NCI-H446 (cell line): ENCODE results near the gene ZNF318.
"Not testable (repeated sequence)": the region's sequence is repeated elsewhere in the genome, so short reads cannot be mapped to it uniquely, and the experiment has no call there.

Experiments used
- DNase-seq, 2 experiments: peaks; one replicate each; lab custom pipeline; 2025; lab: John Stamatoyannopoulos, UW

Gene ZNF318

GRCh38 chr6:43389730-43390295 lies 20.4 kb upstream of the ZNF318 start:
- DNase-seq = no peak

GRCh38 chr6:43386492-43386891 lies 17.0 kb upstream of the ZNF318 start:
- peak in 1 of 2 experiments; percentile 61 for DNase-seq

GRCh38 chr6:43383021-43383667 lies 13.7 kb upstream of the ZNF318 start:
- DNase-seq = no peak

GRCh38 chr6:43380858-43381257 lies 11.4 kb upstream of the ZNF318 start:
- not testable (repeated sequence) for DNase-seq

GRCh38 chr6:43378631-43379030 lies 9.2 kb upstream of the ZNF318 start:
- no peak for DNase-seq

- no peak for DNase-seq
Measured at GRCh38 chr6:43377710-43378229, 8.3 kb upstream of the ZNF318 start.

- no peak for DNase-seq
Measured at GRCh38 chr6:43376551-43376981, 7.1 kb upstream of the ZNF318 start.

- no peak for DNase-seq
Measured at GRCh38 chr6:43375693-43376092, 6.2 kb upstream of the ZNF318 start.

- no peak for DNase-seq
Measured at GRCh38 chr6:43373252-43373875, 3.9 kb upstream of the ZNF318 start.

GRCh38 chr6:43370003-43370580 lies 645 bp upstream of the ZNF318 start:
- not testable (repeated sequence) for DNase-seq

GRCh38 chr6:43368259-43369160 lies 937 bp downstream of the ZNF318 start:
- peak in 1 of 2 experiments; percentile 23 for DNase-seq

- DNase-seq = no peak
Measured at GRCh38 chr6:43367245-43367984, 2.0 kb downstream of the ZNF318 start.

GRCh38 chr6:43361269-43361668 lies 8.2 kb downstream of the ZNF318 start:
- DNase-seq = no peak

GRCh38 chr6:43359831-43360230 lies 9.6 kb downstream of the ZNF318 start:
- no peak for DNase-seq

- no peak for DNase-seq
Measured at GRCh38 chr6:43359381-43359780, 10.1 kb downstream of the ZNF318 start.

- no peak for DNase-seq
Measured at GRCh38 chr6:43355862-43356590, 13.4 kb downstream of the ZNF318 start.

- DNase-seq = not testable (repeated sequence)
Measured at GRCh38 chr6:43351951-43352350, 17.5 kb downstream of the ZNF318 start.

GRCh38 chr6:43347444-43347843 lies 22.0 kb downstream of the ZNF318 start:
- DNase-seq = no peak

- no peak for DNase-seq
Measured at GRCh38 chr6:43347021-43347420, 22.4 kb downstream of the ZNF318 start.

GRCh38 chr6:43346243-43346642 lies 23.2 kb downstream of the ZNF318 start:
- not testable (repeated sequence) for DNase-seq
